ENCODE measurements around the gene GH1.
"Not testable (repeated sequence)": the region's sequence is repeated elsewhere in the genome, so short reads cannot be mapped to it uniquely, and the experiment has no call there.

The GH1 gene

GRCh38 chr17:63925615-63926014 lies 7.0 kb upstream of the GH1 start:
- H3K4me3 ChIP-seq = 0 out of 20 replicates have a peak overlapping the region, but pooled peaks of 1 of the 10 experiments have one; percentile 6
- H3K27me3 ChIP-seq = no peaks in the 10 kb centered on the region
- H3K27ac ChIP-seq = peak overlapping the region in 7 of 11 experiments; percentile 22 to 87 (median 41); a peak in 13 of 22 replicates
- peaks cover 0 to 28% (median 19%) of the 10 kb centered on the region in 11 experiments; a peak in 15 of 22 replicates for H4K20me1 ChIP-seq
- peak overlapping the region; percentile 35 to 99 (median 97) for H3K4me2 ChIP-seq
- H3K36me3 ChIP-seq = peaks cover 20 to 33% (median 26%) of the 10 kb centered on the region in 11 experiments
- peaks cover 58 to 96% (median 95%) of the 10 kb centered on the region in 10 experiments for H3K4me1 ChIP-seq
- H3K9me3 ChIP-seq (replicated peaks in 1 of 11) = peaks cover 0 to 7% (median 0%) of the 10 kb centered on the region in 11 experiments; a peak in 3 of 22 replicates
- TF ChIP-seq Cebpa-rat (IDR thresholded peaks at IDR 0.05) = no peak
- peak overlapping the region in 6 of 11 experiments; percentile 1 to 85 (median 24); a peak in 8 of 22 replicates for H3K9ac ChIP-seq

GRCh38 chr17:63922402-63922801 lies 3.8 kb upstream of the GH1 start:
- H3K27me3 ChIP-seq; H4K20me1 ChIP-seq; H3K36me3 ChIP-seq; H3K9me3 ChIP-seq (replicated peaks in 1 of 11); H3K4me3 ChIP-seq: not testable (repeated sequence)
- H3K9ac ChIP-seq = peak overlapping the region in 1 of 11 experiments; percentile 20; a peak in 2 of 22 replicates
- peak overlapping the region in 5 of 11 experiments; percentile 12 to 51 (median 22); a peak in 4 of 22 replicates for H3K27ac ChIP-seq
- H3K4me2 ChIP-seq = peak overlapping the region; percentile 67 to 99 (median 90)
- peaks cover 25 to 92% (median 82%) of the 10 kb centered on the region in 10 experiments for H3K4me1 ChIP-seq

GRCh38 chr17:63920779-63921178 lies 2.1 kb upstream of the GH1 start:
- H3K27ac ChIP-seq = not testable (repeated sequence)

GRCh38 chr17:63920050-63920449 lies 1.4 kb upstream of the GH1 start:
- TF ChIP-seq Cebpa-rat (IDR thresholded peaks at IDR 0.05) = peak in 2 of 11 experiments; percentile 7 to 32; a peak in 2 of 22 replicates
- H4K20me1 ChIP-seq; H3K4me3 ChIP-seq; H3K36me3 ChIP-seq; H3K27me3 ChIP-seq; H3K27ac ChIP-seq; H3K9me3 ChIP-seq (replicated peaks in 1 of 11): not testable (repeated sequence)
- H3K9ac ChIP-seq = 0 out of 22 replicates have a peak overlapping the region, but pooled peaks of 1 of the 11 experiments have one; percentile 31
- H3K4me2 ChIP-seq = peak overlapping the region in 9 of 11 experiments; percentile 35 to 60 (median 53); a peak in 18 of 22 replicates
- H3K4me1 ChIP-seq = peaks cover 27 to 87% (median 75%) of the 10 kb centered on the region in 10 experiments

More at GRCh38 chr17:63920779-63921178, 2.1 kb upstream of the GH1 start:
- H3K9ac ChIP-seq; H3K9me3 ChIP-seq (replicated peaks in 1 of 11); H4K20me1 ChIP-seq; H3K4me3 ChIP-seq; H3K27me3 ChIP-seq; H3K36me3 ChIP-seq: not testable (repeated sequence)
- Histone ChIP-seq H3K4me2 (peak overlapping the region in 9 of 11 experiments; percentile 35 to 60 (median 53); a peak in 18 of 22 replicates), H3K4me1 (peaks cover 27 to 88% (median 77%) of the 10 kb centered on the region in 10 experiments)

GRCh38 chr17:63919311-63919723 lies 678 bp upstream of the GH1 start:
- no peak overlapping the region for H3K9ac ChIP-seq
- no peaks in the 10 kb centered on the region for H4K20me1 ChIP-seq
- H3K4me3 ChIP-seq = no peak overlapping the region
- no peak for TF ChIP-seq Cebpa-rat (IDR thresholded peaks at IDR 0.05)
- H3K27ac ChIP-seq = no peak overlapping the region
- no peaks in the 10 kb centered on the region for H3K36me3 ChIP-seq
- H3K9me3 ChIP-seq (replicated peaks in 1 of 11) = no peaks in the 10 kb centered on the region
- no peaks in the 10 kb centered on the region for H3K27me3 ChIP-seq
- peaks cover 27 to 83% (median 68%) of the 10 kb centered on the region in 10 experiments for H3K4me1 ChIP-seq
- peak overlapping the region in 10 of 11 experiments; percentile 28 to 60 (median 50); a peak in 18 of 22 replicates for H3K4me2 ChIP-seq

- Histone ChIP-seq H3K9ac (0 out of 22 replicates have a peak overlapping the region, but pooled peaks of 1 of the 11 experiments have one; percentile 5), H3K27me3 (no peaks in the 10 kb centered on the region), H3K9me3 (replicated peaks in 1 of 11) (no peaks in the 10 kb centered on the region), H3K27ac (no peak overlapping the region), H3K4me3 (no peak overlapping the region), H3K4me2 (peak overlapping the region in 2 of 11 experiments; percentile 7 to 60; a peak in 1 of 22 replicates), H3K36me3 (no peaks in the 10 kb centered on the region), H3K4me1 (peaks cover 26 to 83% (median 64%) of the 10 kb centered on the region in 10 experiments), H4K20me1 (no peaks in the 10 kb centered on the region)
- no peak for TF ChIP-seq Cebpa-rat (IDR thresholded peaks at IDR 0.05)
These were observed 334 bp downstream of the GH1 start for GRCh38 chr17:63918305-63918704.

GRCh38 chr17:63917646-63918045 lies 993 bp downstream of the GH1 start:
- H3K9ac ChIP-seq = 0 out of 22 replicates have a peak overlapping the region, but pooled peaks of 1 of the 11 experiments have one; percentile 5
- H3K4me2 ChIP-seq = peak overlapping the region in 1 of 11 experiments; percentile 7; a peak in 1 of 22 replicates
- H3K36me3 ChIP-seq = no peaks in the 10 kb centered on the region
- no peaks in the 10 kb centered on the region for H3K9me3 ChIP-seq (replicated peaks in 1 of 11)
- H3K4me1 ChIP-seq = peaks cover 20 to 81% (median 63%) of the 10 kb centered on the region in 10 experiments; a peak in 19 of 20 replicates
- no peak overlapping the region for H3K27ac ChIP-seq
- no peaks in the 10 kb centered on the region for H3K27me3 ChIP-seq
- TF ChIP-seq Cebpa-rat (IDR thresholded peaks at IDR 0.05) = no peak
- no peak overlapping the region for H3K4me3 ChIP-seq
- H4K20me1 ChIP-seq = no peaks in the 10 kb centered on the region

GRCh38 chr17:63917206-63917605 lies 1.4 kb downstream of the GH1 start:
- not testable (repeated sequence) for H3K9ac ChIP-seq; H3K4me3 ChIP-seq; H3K9me3 ChIP-seq (replicated peaks in 1 of 11); H3K36me3 ChIP-seq; H3K4me2 ChIP-seq; H3K27me3 ChIP-seq; H3K27ac ChIP-seq; H4K20me1 ChIP-seq
- H3K4me1 ChIP-seq = peaks cover 16 to 81% (median 63%) of the 10 kb centered on the region in 10 experiments; a peak in 19 of 20 replicates

GRCh38 chr17:63916566-63917185 lies 2.0 kb downstream of the GH1 start:
- Histone ChIP-seq H3K27me3 (no peaks in the 10 kb centered on the region), H3K4me3 (no peak overlapping the region), H3K9me3 (replicated peaks in 1 of 11) (no peaks in the 10 kb centered on the region), H3K4me2 (peak overlapping the region; percentile 63 to 82 (median 74); a peak in 19 of 22 replicates), H3K4me1 (peaks cover 13 to 81% (median 60%) of the 10 kb centered on the region in 10 experiments; a peak in 19 of 20 replicates), H3K36me3 (no peaks in the 10 kb centered on the region), H3K9ac (no peak overlapping the region), H4K20me1 (no peaks in the 10 kb centered on the region), H3K27ac (no peak overlapping the region)
- no peak for TF ChIP-seq Cebpa-rat (IDR thresholded peaks at IDR 0.05)

- H3K4me1 ChIP-seq = peaks cover 13 to 74% (median 56%) of the 10 kb centered on the region in 10 experiments; a peak in 19 of 20 replicates
- H3K36me3 ChIP-seq; H3K27me3 ChIP-seq; H4K20me1 ChIP-seq; H3K4me3 ChIP-seq; H3K9me3 ChIP-seq (replicated peaks in 1 of 11): not testable (repeated sequence)
- peak overlapping the region; percentile 63 to 82 (median 74) for H3K4me2 ChIP-seq
- H3K9ac ChIP-seq = peak overlapping the region in 1 of 11 experiments; percentile 26; a peak in 1 of 22 replicates
- 0 out of 22 replicates have a peak overlapping the region, but pooled peaks of 1 of the 11 experiments have one; percentile 22 for H3K27ac ChIP-seq
These were observed 2.9 kb downstream of the GH1 start for GRCh38 chr17:63915753-63916152.

Data from BLaER1 treated with 17β-estradiol and CSF1 and Interleukin-3, amounts not matched to agents 10 nM and 100 nM (cell line).